Stimulated activated CD4-positive, alpha-beta T cell treated with anti-CD3 and anti-CD28 coated beads, Interleukin-2, amount 100 ng/mL, for 48 hours (primary cell): ENCODE results near the gene TERT.

Experiments used
- DNase-seq, 2 donors: peaks; one replicate each; pipeline ENCODE4 v3.0.0-alpha.2; 2020

TERT gene

GRCh38 chr5:1317921-1318565 lies 23.2 kb upstream of the TERT start:
- no peak for DNase-seq

DNA sequence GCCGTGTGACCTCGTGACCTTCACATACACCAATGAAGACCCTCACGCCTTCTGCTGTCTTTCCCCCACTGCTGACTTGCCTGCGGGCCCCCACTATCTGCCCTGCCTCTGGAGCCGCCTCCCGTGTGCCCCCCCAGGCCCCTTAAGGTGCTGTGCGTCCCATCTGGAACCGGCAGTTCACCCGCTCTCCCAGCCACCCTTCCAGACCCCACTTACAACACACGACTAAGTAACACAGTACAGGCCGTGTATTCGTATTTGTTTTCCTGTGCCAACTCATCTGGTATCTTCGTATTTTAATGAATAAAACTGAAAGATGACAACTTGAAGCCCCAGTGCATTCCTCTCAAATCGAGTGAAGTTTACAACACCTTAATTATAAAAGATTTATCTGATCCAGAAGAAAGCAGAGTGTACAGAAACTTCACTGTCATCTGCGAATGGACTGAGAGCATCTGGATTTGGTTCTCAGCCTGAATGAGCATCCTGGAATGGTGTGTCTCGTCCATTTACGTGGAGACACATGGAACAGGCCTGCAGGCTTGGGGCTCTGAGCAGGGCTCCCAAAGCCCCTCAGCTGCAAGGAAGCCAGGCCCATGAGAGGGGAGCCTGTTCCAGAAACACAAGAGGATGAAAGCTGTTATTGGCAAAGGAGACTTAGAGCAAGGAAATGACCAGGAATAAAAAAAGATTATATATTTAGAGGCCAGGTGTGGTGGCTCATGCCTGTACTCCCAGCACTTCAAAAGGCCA lies 21.9 kb upstream of the TERT start:
- no peak for DNase-seq

DNA sequence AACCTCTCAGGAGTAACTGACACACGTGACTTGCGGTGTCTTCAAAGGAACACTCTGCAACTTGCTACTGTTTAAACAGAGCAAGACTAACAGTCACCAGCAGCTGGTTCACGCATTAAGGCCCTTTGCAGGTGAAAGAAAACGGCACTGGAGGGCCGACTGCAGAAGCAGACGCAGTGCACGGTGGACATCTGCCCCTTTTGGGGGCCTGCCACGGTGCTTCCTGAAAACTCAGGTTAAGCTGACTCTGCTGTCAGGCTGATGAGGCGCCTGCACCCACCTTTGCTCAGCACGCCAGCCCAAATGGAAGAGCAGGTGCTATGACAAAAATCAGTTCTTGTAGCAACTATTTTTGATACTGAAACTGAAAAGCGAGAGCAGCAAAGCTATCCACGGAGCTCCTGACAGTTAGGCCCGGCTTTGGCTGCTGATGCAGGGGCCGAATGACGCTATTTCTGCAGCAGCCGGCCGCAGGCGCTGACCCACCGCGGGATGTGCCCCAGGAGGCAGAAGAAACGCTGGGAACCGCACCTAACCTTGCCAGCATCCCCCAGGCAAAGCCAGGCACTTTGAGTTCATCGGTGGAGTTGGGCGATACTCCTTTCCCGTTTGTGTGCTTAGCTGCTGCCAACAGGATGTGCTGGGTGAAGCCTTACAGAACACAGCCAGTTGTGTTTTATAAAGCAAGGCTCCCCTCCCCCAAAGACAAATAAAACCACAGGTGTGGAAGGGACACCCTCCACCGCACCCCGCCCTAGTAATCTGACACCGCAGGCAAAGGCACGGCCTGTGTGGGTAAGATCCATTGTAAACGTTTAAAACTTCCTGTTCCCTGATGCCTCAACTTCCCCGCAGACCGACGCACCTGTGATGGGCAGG lies 21.1 kb upstream of the TERT start:
- peak; percentile 32 to 38 for DNase-seq

GRCh38 chr5:1315018-1315708 lies 20.3 kb upstream of the TERT start:
- no peak for DNase-seq

DNA sequence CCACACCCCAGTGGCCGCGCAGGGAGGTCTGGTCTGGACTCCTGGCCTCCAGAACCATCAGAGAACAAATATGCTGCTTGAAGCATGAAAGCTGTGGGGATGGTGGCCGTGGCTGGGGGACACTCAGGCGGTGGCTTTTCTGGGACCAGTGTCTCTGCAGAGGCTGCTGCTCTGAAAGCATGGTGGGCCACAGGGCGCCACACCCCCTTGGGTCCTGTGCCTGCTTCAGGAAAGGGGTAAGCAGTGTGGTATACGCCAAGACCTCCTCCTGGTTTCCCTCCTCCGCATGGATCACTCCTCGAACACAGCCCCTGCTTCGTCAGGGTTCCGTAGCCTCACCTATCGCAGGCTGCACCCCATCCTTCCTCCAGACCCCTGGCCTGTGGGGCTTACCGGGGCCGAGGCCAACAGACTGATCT lies 19.7 kb upstream of the TERT start:
- no peak for DNase-seq

DNA sequence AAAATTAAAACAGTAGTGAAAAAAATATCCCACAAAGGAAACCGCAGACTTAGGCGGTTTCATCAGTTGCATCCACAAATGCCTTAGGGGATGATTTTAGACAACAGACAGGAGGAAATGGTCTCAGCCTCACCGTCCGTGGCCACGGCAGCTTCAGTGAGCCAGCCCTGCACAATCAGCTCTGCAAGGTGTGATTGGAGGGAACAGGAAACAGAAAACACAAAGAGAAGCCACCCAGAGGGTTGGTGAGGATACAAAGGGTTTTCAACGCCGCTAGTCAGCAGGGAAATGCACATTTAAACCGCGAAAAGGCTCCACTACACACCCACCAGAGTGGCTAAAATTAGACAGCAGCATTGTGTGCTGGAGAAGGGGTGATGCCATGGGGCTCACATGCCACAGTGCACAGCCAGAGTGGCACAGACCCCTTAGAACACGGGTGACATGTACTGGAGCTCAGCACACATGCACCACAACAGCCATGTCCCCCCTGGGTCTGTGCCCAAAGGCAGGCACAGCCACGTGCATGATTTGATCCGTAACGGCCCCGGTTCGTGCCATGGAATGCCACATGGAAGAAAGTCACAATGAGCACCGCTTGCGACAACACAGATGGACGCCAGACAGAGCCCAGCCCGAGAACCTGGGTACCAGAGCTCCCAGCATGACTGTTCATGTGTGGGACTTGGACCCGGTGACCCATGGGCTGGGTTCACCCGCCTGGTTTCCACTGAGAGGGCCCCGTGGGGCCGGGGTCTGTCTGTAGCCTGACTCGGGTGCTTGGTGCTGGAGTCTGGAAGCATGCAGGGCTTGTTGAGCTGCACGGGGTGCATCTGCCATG lies 18.3 kb upstream of the TERT start:
- DNase-seq = no peak

GRCh38 chr5:1312206-1312605 lies 17.3 kb upstream of the TERT start:
- no peak for DNase-seq

- no peak for DNase-seq
These were observed 16.7 kb upstream of the TERT start for GRCh38 chr5:1311439-1312055.

DNA sequence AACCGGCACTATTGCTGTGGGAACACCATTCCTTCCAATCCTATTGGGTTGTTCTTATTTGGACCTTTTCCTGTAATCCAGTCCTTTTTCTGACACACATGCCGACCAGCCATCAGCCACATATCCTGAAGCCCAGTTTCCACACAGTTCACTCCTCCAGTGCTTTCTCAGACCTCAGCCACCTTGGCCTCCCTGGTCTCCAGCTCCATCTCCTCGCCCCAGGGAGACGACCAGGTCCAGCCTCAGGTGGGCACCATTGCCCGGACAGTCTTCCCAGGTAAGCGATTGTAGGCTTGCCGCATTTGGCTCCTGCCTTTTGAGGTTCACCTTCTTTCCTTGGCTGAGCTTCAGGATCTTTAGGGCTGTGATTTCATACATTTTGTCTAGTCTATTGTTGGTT lies 15.2 kb upstream of the TERT start:
- DNase-seq = no peak

GRCh38 chr5:1304033-1304432 lies 9.2 kb upstream of the TERT start:
- no peak for DNase-seq

DNA sequence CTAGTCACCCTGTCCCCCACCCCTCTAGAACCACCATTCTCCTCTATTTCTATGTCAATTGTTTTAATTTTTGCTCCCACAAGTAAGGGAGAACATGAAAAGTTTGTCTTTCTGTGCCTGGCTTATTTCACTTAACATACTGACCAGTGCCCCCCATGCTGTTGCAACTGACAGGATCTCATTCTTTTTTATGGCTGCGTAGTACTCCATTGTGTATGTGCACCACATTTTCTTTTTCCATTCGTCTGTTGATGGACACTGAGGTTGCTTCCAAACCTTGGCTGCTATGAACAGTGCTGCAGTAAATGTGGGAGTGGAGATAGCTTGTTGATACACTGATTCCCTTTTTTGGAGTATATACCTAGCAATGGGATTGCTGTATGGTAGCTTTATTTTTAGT lies 7.4 kb upstream of the TERT start:
- DNase-seq = no peak

- no peak for DNase-seq
These were observed 5.8 kb upstream of the TERT start for GRCh38 chr5:1300581-1301083.

DNA sequence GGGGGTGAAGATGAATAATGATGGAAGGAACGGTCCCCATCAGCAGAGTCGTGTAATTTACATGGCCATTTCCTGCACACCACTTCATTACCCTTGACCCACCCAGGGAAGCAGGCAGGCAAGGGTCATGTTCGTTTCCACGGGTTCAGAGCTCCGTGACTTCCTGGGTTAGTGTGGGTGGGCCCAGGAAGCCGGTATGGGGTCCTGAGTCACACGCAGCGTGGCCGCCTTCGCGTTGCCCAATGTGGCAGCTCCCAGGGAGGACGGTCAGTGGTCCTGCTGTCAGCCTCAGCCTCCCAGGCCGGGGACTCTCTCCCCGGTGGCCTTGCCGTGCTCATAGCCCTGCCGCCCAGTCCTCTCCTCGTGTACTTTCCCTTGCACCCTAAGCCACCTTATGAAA lies 5.1 kb upstream of the TERT start:
- DNase-seq = no peak

GRCh38 chr5:1299511-1299850 lies 4.6 kb upstream of the TERT start:
- DNase-seq = no peak

GRCh38 chr5:1298723-1299510 lies 4.0 kb upstream of the TERT start:
- no peak for DNase-seq

GRCh38 chr5:1298067-1298551 lies 3.2 kb upstream of the TERT start:
- no peak for DNase-seq

DNA sequence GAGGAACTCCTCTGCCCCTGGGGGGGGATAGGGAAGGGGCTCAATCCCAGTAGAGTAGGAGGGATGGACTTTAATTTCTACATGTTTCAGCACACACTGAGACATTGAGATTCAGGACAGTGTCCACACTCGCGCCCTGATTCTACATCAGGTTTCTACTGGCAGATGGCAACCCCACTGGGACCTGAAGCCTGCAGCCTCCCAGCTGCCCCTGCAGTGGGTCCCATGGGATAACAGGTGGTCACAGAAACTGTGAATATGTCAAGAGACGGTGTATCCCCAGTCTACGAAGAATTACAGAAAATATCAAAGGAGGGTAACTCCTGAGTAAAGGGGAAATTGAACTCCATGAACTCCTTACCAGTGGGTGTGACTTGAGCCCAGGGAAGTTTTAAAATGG lies 2.4 kb upstream of the TERT start:
- DNase-seq = no peak

- DNase-seq = no peak
These were observed 776 bp upstream of the TERT start for GRCh38 chr5:1295650-1296037.

DNA sequence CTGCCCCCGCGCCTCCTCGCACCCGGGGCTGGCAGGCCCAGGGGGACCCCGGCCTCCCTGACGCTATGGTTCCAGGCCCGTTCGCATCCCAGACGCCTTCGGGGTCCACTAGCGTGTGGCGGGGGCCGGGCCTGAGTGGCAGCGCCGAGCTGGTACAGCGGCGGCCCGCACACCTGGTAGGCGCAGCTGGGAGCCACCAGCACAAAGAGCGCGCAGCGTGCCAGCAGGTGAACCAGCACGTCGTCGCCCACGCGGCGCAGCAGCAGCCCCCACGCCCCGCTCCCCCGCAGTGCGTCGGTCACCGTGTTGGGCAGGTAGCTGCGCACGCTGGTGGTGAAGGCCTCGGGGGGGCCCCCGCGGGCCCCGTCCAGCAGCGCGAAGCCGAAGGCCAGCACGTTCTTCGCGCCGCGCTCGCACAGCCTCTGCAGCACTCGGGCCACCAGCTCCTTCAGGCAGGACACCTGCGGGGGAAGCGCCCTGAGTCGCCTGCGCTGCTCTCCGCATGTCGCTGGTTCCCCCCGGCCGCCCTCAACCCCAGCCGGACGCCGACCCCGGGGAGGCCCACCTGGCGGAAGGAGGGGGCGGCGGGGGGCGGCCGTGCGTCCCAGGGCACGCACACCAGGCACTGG lies 548 bp downstream of the TERT start:
- no peak for DNase-seq
